ENCODE results near the gene SOS1. TPM values are rescaled to one million over a fixed set of nuclear protein-coding genes. Genes with fewer than 3 reads are reported as not detected.

SOS1 gene
- total RNA-seq, 1 donor from 2014 or later: 54.5 TPM

DNA sequence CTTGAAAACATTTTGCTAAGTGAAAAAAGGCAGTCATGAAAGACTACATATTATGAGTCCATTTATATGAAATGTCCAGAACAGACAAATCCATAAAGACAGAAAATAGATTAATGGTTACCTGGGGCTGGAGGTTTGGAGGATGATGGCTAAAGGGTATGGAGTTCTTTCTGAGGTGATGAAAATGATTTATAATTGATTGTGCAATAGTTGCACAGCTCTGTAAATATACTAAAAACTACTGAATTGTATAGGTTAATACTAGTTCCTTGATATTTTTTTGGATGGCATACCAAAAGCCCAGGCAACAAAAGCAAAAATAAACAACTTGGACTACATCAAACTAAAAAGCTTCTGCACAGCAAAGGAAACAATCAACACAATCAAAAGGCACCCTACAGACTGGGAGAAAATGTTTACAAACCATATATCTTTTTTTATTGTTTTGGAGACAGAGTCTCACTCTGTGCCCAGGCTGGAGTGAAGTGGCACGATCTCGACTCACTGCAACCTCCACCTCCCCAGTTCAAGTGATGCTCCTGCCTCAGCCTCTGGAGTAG is 21.5 kb downstream of the SOS1 start:
- H3K4me1 Mint-ChIP-seq: peaks cover 9% of the 10 kb centered on the region
- H3K27ac Mint-ChIP-seq: no peak overlapping the region
- H3K27me3 Mint-ChIP-seq (ENCODE audit: low read depth): no peaks in the 10 kb centered on the region
- H3K36me3 Mint-ChIP-seq: peaks cover 8% of the 10 kb centered on the region
- H3K4me3 Mint-ChIP-seq: no peak overlapping the region
- no peak for DNase-seq (ENCODE audit: low spot score in 2 of 2, unreplicated experiment in 2 of 2)
- H3K9me3 Mint-ChIP-seq: peaks cover 6% of the 10 kb centered on the region
- TF ChIP-seq, protein P1, sequence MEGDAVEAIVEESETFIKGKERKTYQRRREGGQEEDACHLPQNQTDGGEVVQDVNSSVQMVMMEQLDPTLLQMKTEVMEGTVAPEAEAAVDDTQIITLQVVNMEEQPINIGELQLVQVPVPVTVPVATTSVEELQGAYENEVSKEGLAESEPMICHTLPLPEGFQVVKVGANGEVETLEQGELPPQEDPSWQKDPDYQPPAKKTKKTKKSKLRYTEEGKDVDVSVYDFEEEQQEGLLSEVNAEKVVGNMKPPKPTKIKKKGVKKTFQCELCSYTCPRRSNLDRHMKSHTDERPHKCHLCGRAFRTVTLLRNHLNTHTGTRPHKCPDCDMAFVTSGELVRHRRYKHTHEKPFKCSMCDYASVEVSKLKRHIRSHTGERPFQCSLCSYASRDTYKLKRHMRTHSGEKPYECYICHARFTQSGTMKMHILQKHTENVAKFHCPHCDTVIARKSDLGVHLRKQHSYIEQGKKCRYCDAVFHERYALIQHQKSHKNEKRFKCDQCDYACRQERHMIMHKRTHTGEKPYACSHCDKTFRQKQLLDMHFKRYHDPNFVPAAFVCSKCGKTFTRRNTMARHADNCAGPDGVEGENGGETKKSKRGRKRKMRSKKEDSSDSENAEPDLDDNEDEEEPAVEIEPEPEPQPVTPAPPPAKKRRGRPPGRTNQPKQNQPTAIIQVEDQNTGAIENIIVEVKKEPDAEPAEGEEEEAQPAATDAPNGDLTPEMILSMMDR (IDR thresholded peaks at IDR 0.05; ENCODE audit: unreplicated experiment): no peak

DNA sequence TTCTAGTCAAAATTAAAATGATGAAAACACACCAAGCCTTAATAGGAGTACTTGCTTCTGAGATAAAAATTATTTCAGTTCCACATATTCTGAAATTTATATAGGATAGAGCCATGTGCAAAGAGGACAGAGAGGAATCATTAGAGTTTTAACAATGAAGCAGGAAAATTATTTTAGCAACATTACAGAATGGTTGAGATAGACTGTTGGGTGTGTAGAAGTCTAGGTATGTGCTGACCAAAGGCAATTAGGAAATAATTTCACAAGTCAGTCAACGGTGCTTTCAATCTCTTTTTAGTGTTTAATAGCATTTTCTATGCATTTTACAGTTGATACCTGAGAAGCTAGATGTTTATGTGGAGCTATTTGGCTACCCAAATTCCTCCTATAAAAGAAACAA is 25.2 kb downstream of the SOS1 start:
- H3K36me3 Mint-ChIP-seq: peaks cover 10% of the 10 kb centered on the region
- peaks cover 13% of the 10 kb centered on the region for H3K4me1 Mint-ChIP-seq
- H3K27ac Mint-ChIP-seq: no peak overlapping the region
- no peak for DNase-seq (ENCODE audit: low spot score in 2 of 2, unreplicated experiment in 2 of 2)
- no peaks in the 10 kb centered on the region for H3K27me3 Mint-ChIP-seq (ENCODE audit: low read depth)
- TF ChIP-seq, protein P1 (IDR thresholded peaks at IDR 0.05; ENCODE audit: unreplicated experiment): no peak
- no peak overlapping the region for H3K4me3 Mint-ChIP-seq
- H3K9me3 Mint-ChIP-seq: no peaks in the 10 kb centered on the region

DNA sequence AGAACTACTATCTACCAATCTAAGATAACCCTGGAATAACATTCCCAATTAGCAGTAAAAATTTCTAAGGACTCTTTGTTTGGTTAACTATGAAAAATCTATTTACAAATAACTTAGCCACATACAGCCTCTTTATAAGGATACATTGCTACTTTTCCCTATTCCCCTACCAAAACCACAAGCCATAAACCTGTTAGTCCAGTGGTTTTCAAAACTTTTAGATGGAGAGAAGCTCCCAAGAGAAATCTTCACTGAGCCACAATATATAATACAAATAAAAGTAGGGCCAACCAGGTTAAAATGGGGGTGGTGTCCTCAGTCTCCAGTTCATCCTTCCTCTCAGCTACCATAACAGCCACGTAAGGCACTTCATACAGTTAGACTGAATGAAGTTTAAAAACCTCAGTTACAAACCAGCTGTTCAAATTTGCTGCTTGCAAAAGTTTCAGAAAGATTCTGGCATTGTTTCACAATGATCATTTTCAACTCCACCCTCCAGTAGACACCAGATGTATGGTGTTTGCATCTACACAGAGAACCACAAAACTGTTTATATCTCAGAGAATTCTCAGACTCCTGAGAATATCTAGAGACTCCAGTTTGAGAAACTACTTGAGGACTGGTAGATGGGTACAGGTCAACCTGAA is 26.0 kb downstream of the SOS1 start:
- Mint-ChIP-seq H3K9me3 (no peaks in the 10 kb centered on the region), H3K27me3 (ENCODE audit: low read depth) (no peaks in the 10 kb centered on the region), H3K27ac (peak overlapping the region; percentile 40), H3K4me3 (no peak overlapping the region), H3K4me1 (peaks cover 13% of the 10 kb centered on the region), H3K36me3 (peaks cover 11% of the 10 kb centered on the region)
- TF ChIP-seq, protein P1 (IDR thresholded peaks at IDR 0.05; ENCODE audit: unreplicated experiment): no peak
- no peak for DNase-seq (ENCODE audit: low spot score in 2 of 2, unreplicated experiment in 2 of 2)

DNA sequence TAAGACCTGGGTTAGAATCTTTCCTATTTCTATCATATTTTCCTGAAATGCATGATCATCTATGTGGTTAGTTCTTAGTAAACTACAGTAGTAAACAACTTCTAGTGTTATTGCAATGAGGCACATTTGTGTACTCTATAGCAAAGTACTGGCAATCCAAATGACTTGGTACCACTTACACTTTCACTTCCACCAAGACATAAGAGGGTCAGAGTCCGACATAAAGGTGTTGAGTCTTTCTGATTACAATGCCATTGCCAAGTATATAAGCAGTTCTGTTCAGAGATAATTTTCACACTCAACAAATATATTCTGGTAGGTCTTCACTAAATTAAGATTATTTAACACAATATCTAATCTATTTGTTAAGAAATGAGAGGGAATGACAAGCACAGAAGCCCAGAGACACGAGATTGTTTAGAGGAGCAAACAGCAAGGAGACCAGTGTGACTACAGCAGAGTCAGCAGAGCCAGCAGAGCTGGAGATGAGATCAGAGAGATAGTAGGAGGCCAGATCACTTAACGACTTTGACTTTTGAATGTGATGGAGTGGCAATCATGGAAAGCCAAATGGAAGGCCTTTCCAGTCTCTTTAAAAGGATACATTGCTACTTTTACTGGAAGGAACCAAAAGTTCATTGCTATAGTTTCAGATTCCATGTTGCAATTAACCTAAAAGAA is 27.5 kb downstream of the SOS1 start:
- TF ChIP-seq, protein P1 (IDR thresholded peaks at IDR 0.05; ENCODE audit: unreplicated experiment): no peak
- Mint-ChIP-seq H3K36me3 (peaks cover 17% of the 10 kb centered on the region), H3K9me3 (peaks cover 3% of the 10 kb centered on the region), H3K27ac (no peak overlapping the region), H3K4me3 (no peak overlapping the region), H3K4me1 (peaks cover 8% of the 10 kb centered on the region), H3K27me3 (ENCODE audit: low read depth) (no peaks in the 10 kb centered on the region)
- no peak for DNase-seq (ENCODE audit: low spot score in 2 of 2, unreplicated experiment in 2 of 2)

DNA sequence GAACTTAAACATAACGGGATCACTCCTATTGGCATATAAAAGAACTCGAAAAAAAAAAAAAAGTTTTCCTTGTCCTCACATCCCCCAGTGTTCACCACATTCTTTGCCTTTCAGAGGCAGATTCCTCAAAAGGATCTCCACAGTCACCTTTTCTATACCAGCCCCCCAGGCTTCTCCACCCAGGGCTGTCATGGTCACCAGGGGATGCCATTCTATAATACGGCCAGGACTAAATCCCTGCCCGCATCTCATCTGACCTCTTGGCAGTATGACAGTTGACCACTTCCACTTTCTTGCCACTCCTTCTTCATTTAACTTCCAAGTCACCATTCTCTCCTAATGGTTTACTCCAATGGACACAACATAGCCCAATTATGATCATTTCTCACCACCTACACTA is 29.3 kb downstream of the SOS1 start:
- H3K4me1 Mint-ChIP-seq: peaks cover 8% of the 10 kb centered on the region
- no peak for DNase-seq (ENCODE audit: low spot score in 2 of 2, unreplicated experiment in 2 of 2)
- TF ChIP-seq, protein P1 (IDR thresholded peaks at IDR 0.05; ENCODE audit: unreplicated experiment): no peak
- H3K4me3 Mint-ChIP-seq: no peak overlapping the region
- H3K27me3 Mint-ChIP-seq (ENCODE audit: low read depth): no peaks in the 10 kb centered on the region
- H3K36me3 Mint-ChIP-seq: peaks cover 22% of the 10 kb centered on the region
- no peak overlapping the region for H3K27ac Mint-ChIP-seq
- peaks cover 6% of the 10 kb centered on the region for H3K9me3 Mint-ChIP-seq

Data from mesothelial cell of epicardium (in vitro differentiated cells).